CMK (cell line): ENCODE data around the gene RNF2.
"Not testable (repeated sequence)": the region's sequence is repeated elsewhere in the genome, so short reads cannot be mapped to it uniquely, and the experiment has no call there.

Experiments used
- DNase-seq: peaks from one replicate; pipeline ENCODE4 v3.0.0-alpha.2; 2010; ENCODE audit warnings: low read depth

RNF2 gene

GRCh38 chr1:185044981-185045813 is at the start of gene RNF2:
TSS of gene RNF2 (plus strand) at chr1:185045558. CDS start at chr1:185087554, 41,996 bp downstream.
- DNase-seq = peak; percentile 83

- DNase-seq = not testable (repeated sequence)
Measured at GRCh38 chr1:184999974-185000373, 45.4 kb upstream of the RNF2 start.

GRCh38 chr1:185001312-185001880 is 44.0 kb upstream of the RNF2 start:
- not testable (repeated sequence) for DNase-seq

- no peak for DNase-seq
Measured at GRCh38 chr1:185008838-185009237, 36.5 kb upstream of the RNF2 start.

- no peak for DNase-seq
Measured at GRCh38 chr1:185010361-185010760, 35.0 kb upstream of the RNF2 start.

GRCh38 chr1:185014941-185015340 is 30.4 kb upstream of the RNF2 start:
- DNase-seq = no peak

GRCh38 chr1:185015631-185016030 is 29.7 kb upstream of the RNF2 start:
- DNase-seq = no peak

- no peak for DNase-seq
Measured at GRCh38 chr1:185016880-185017279, 28.5 kb upstream of the RNF2 start.

GRCh38 chr1:185017338-185017737 is 28.0 kb upstream of the RNF2 start:
- DNase-seq = no peak

- DNase-seq = no peak
Measured at GRCh38 chr1:185017966-185018365, 27.4 kb upstream of the RNF2 start.

- DNase-seq = no peak
Measured at GRCh38 chr1:185027252-185027882, 18.0 kb upstream of the RNF2 start.

GRCh38 chr1:185033686-185034085 is 11.7 kb upstream of the RNF2 start:
- DNase-seq = no peak

GRCh38 chr1:185035258-185035657 is 10.1 kb upstream of the RNF2 start:
- no peak for DNase-seq

- no peak for DNase-seq
Measured at GRCh38 chr1:185038813-185039376, 6.5 kb upstream of the RNF2 start.

GRCh38 chr1:185039726-185040407 is 5.5 kb upstream of the RNF2 start:
- no peak for DNase-seq

GRCh38 chr1:185040408-185040735 is 5.0 kb upstream of the RNF2 start:
- no peak for DNase-seq

GRCh38 chr1:185041742-185042141 is 3.6 kb upstream of the RNF2 start:
- DNase-seq = no peak

GRCh38 chr1:185042737-185043136 is 2.6 kb upstream of the RNF2 start:
- no peak for DNase-seq

GRCh38 chr1:185044387-185044786 is 971 bp upstream of the RNF2 start:
- DNase-seq = no peak

GRCh38 chr1:185045814-185046492 is 595 bp downstream of the RNF2 start:
- DNase-seq = no peak

GRCh38 chr1:185046668-185047067 is 1.3 kb downstream of the RNF2 start:
- no peak for DNase-seq

GRCh38 chr1:185049670-185050069 is 4.3 kb downstream of the RNF2 start:
- DNase-seq = no peak
